ENCODE measurements around the gene ANKRD9.

Gene ANKRD9

DNA sequence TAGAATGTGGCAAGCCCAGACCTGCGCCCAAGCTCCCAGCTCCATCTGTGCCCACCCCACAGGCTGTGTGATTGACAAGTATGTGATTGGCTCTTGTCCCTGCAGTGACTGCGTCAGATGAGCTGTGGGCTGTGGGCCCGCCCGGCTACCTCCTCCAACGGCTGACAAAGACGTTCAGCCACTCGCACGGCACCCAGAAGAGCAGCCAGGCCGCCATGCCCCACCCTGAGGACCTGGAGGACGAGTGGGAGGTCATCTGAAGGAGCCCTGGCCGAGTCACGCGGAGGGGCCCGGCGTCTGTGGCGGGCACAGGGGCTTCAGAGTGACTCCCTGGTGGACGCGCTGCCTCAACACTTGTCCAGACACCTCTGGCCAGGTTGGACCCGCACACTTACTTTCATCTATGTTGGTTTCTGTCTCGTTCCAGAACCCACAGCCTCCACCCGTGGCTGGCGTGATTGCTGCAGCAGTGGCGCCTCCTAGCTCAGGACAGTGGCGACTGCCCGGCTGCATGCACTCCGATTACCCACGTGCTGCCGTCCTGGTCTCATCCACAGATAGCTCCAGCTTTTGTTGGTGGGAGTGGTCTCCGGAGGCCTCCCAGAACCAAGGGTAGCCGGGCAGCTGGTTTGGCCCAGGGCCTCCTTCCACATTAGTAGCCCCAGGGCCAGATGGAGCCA is 11.4 kb downstream of the ANKRD9 start:
- DNase-seq, result no peak

DNA sequence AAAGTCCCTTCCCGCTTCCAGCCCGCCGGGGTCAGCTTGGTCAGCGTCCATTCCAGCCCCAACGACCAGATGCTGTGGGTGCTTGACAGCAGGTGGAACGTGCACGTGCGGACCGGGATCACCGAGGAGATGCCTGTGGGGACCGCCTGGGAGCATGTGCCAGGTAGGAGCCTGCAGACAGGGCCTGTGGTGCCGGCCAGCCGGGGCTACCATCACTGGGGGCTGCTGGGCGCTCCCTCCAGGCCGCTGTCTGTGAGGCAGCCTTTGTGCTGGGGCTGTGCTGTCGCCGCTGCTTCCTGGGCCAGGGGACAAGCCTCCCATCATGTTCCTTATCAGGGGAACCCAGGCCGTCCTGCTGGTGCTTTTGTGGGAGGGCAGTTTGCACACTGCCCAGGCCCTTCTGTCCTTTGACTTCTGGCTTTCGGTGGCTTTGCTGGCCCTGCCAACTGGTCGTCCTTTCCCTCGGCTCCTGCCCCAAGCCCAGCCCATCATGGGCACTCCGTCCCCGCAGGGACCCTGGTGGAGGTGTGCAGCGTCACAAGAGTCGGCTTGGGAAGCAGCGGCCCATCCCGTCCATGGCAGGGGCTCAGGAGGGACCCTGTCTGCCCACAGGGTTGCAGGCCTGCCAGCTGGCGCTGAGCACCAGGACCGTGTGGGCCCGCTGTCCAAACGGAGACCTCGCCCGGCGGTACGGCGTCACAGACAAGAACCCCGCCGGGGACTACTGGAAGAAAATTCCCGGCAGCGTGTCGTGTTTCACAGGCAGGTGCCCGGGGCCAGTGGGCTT is 12.4 kb downstream of the ANKRD9 start:
- DNase-seq, result no peak

DNA sequence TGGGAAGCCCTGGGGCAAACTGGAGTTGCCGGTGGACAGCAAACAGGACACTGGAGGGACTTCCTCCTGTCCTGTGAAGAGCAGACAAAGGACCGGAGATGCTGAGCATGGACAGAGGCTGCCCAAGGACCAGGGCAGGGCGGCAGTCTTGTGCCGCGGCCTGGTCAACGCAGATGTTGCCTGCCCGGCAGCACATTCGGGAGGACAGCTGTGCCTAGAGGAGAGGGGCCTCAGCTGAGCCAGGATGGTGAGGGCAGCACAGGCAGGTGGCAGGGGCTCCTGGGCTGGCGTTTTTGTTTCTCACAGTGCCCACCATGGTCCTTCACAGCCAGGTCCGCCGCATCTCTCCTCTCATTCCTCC is 13.3 kb downstream of the ANKRD9 start:
- no peak for DNase-seq

DNA sequence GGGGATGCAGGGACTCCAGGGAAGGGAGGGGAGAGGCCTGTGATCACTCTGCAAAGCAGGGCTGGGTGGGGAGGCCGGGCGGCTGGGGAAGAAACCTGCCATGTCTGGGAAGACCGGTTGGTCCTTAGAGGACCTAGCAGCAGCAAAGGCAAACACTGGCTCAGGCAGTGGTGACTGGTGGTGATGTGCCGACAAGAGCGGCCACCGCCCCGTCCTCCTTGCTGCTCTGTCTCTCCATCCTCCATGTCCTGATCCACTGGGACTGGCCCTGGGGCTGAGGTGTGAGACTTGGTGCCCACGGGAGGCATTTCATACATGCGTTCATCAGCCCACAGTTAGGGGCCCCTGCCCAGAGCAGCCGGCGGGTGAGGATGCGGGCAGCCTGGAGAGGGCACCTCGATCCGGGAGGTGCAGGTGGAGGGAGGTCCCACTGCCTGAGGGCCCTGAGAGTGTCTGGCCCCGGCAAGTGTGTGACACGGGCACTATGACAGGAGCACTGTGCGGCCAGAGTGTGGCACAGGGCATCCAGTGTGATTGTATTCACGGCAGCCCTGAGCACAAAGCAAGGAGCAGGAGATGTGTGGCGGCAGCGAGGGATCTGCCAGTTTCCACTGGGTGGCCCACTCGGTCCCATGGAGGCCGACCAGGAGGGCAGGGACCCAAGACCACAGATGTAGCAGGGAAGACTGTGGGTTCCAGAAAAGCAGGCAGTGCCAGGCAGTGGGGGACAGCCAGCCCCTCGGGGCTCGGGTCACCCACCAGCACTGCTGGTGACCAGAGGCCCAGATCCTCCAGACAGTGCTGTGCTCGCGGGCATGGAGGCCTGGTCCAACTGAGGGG is 13.9 kb downstream of the ANKRD9 start:
- no peak for DNase-seq

DNA sequence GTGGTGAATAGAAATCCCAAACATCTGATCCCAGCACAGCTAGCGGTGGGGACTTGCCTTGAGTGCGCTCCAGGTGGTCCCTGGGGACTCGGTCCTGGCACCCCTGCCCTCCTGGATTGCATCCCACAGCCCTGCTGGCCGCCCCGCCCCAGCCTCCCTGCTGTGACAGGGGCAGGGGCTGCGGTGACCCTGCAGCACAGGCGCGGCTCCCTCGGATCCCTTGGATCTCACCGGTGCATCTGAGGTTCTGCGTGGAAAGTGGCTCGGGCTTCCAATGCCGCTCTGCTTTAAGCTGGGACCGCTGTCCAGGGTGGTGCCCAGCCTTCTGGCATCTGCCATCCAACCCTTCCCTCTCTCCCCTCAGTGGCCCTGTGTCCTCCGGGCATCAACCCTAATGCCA is 16.0 kb downstream of the ANKRD9 start:
- DNase-seq, result no peak

DNA sequence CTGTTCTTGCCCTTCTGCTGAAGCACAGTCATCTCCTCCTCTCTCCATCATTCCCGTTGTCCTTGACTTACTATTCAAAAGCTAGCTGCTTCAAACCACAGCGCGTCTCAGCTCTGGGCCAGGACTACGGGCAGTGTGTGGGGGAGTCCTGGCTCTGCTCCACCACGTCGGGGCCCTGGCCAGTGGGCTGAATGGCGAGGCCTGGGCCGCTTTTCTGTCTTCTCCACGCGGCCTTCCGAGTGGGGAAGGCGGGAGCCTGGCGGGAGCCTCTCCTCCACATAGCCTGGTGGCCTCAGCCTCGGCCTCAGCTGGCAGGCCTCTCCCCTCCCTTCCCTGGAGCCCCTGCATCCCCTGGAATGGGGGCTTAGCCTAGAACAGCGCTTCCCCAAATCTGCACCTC is 16.5 kb downstream of the ANKRD9 start:
- no peak for DNase-seq

DNA sequence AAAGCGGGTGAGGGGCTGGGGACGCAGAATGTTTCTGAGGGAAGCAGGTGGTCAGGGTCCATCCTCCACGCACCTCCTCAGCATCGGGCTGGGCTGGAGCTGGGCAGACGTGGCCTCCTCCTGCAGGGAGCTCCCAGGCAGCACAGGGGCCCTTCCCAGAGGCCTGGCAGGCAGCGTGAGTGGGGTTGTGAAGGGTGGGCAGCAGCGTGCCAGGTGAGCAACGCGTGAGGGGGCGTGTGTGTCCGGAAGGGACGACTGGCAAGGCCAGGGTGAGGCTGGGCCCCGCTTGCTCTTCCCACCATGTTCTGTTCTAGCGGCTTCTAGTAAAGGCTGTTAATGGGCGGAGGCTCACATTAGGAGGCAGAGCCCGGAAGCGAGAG is 17.1 kb downstream of the ANKRD9 start:
- no peak for DNase-seq

DNA sequence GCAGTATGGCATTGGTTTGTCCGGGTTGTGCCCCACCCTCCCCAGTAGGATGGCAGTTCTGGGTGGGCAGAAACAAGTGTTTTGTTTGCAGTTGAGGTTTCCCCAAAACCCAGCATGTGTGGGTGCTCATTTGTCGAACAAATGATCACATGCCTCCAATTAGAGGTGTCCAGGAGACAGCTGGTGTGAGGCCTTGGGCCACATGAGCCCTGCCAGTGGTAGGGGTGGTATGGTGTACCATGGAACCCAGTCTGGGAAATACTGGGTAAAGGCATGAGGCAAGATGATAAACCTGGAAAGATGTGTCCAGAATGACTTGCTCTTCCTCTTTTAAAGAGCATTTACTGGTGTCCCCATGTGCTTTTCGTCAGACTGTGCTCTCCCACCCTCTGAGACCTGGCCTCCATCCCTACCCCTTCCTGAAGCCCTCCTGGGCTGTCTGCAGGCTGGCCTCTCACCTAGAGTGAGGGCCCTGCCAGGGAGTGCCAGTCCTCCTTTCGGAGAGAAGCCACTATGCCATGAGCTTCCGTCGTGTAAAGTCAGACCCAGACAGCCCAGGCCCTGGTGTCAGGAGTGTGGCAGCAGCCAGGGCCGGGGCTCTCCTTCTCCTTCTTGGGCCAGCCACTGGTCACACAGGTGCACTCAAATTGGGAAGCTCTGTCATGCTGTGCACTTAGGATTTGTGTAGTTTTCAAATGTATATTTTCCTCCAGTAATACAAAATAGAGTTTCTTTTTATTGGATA is 17.6 kb downstream of the ANKRD9 start:
- no peak for DNase-seq

DNA sequence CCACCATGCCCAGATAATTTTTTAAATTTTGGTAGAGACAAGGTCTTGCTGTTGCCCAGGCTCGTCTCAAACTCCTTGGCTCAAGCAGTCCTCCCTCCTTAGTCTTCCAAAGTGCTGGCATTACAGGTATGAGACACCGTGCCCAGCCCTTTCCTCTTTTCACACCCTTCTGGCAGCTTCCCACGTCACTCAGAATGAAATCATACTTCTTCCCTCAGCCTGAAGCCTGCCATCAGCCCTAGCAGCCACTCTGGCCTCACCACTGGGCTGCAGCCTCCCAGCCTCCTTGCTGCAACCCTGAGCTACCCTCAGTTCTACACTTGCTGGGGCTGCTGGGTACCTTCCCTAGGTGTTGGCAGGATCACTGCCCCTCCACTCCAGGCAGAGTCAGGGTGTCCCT is 18.2 kb downstream of the ANKRD9 start:
- DNase-seq, result no peak

DNA sequence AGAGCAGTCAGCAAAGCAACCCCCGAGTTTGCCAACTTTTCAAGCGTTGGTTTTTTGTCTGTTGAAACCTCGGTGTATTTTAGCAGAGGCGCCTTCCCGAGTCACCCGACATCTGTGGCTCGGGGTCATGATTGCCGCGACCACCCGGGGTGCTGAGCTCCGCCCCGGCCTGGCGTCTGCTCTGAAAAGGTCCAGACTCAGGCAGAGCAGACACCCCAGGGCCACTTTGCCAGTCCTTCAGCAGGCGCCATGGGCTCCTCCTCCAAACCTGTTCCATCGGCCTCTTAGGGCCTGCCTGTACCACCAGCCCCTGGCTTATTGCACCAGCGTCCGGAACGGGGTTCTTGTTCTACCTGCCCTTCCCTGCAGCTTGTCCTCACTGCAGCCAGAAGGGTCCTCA is 19.1 kb downstream of the ANKRD9 start:
- no peak for DNase-seq

DNA sequence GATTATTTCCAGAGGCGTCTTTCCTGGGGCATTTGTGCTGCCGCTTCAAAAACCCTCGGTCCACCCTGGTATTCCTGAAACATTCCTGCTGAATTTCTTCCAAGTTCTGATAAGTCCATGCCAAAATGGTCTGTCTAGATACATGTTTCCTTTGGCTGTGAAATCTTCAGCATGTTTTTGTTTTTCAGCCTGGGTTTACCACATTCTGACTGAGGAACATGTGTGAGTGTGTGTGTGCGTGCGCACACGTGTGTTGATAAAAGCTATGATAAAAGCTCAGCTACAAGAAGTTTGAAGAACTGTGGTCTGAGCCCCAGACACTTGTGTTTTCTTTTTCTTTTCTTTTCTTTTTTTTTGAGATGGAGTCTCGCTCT is 22.4 kb downstream of the ANKRD9 start:
- no peak for DNase-seq

DNA sequence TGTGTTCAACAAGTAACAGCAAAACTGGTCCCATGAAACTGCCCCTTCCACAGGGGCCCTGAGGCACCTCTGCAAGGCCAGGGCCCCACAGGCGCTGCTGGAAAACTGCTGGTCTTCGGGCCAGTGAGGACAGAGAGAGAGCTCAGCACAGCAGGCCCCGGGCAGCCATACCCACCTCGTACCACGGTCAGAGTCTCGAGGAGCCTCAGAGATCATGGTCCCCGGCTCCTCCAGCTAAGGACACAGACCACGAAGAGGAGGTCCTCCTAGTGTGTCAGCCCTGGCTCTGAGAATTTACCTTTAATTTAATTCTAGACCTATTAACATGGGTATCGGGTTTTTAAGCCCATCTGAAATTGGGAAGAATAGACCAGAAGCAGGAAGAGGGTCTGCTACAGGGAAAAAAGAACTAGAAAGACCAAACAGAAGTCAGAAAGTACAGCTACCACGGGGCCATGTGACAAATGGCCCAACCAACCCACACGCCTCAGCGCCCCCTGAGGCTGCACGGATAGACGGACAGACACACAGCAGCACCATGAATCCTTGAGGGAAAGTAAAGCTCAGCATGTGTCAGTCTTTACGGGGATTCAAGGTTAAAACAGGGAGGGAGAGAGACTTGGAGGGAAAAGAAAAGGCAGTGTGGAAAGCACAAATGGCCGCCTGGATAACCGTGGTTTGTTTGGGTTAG is 22.9 kb downstream of the ANKRD9 start:
- no peak for DNase-seq

DNA sequence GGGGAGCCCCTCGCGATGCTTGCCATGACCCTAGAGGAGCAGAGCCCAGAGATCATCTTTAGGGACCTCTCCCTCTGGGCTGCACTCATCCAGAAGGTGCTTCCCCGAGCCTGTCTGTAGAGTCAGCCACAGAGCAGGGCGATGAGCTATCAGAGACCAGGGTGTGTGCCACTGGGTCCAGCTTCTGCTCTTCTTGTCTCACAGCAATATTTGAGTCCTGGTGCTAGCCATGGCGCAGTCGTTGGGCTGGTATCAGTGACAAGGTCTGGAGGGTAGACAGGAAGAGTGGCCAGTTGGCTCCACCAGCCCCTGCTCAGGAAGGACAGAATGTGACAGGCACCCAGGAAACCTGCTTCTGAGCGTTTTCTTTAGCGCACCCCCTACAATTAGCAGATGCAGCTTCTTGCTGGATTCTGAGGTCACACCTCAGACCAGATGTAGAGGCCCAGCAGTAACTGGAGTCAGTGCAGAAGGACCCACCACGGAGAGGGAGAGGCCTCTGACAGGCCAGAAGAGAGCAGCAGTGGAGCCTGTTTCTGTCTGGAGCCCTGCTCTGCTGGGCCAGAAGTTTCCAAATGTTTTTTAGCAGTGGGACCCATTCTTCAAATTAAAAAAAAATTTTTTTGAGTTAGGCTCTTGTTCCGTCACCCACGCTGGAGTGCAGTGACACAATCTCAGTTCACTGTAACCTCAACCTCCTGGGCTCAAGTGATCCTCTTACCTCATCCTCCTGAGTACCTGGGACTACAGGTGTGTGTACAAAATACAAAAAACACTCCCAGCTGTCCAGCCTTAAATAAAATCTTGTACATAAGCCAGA is 23.7 kb downstream of the ANKRD9 start:
- no peak for DNase-seq

DNA sequence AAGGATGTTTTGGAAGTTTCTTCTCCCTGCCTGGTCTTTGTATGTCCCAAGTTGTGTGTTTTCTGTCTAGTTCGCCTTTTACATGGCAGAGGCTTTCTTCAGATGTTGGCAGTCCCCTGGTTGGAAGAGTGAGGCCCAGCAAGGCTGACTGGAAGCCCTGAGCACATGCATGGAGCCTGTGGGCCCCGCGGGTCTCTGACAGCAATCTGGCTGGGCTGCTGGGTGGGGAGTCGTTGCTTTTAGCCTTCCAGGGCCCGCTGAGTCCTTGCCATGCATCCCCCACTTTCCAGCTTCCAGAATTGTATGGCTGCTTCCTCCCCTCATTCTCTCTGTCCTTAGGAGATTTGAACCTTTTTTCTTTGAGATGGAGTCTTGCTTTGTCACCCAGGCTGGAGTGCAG is 25.3 kb downstream of the ANKRD9 start:
- DNase-seq, result no peak

DNA sequence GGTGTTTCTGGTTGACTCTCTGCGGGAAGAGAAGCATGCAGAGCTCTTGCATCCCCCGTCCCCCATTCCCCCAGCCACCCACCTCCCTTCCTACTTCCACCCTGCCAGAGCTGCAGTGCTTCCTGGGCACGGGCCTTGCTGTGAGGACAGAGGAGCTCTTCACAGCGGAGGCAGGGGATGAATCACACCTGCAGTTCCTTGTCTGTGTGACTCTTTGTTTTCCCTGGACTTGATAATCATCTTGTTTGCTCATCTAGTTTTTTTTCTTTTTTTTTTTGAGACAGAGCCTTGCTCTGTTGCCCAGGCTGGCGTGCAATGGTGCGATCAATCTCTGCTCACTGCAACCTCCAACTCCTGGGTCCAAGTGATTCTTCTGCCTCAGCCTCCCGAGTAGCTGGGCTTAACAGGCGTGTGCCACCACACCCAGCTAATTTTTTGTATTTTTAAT is 27.8 kb downstream of the ANKRD9 start:
- DNase-seq, result no peak

DNA sequence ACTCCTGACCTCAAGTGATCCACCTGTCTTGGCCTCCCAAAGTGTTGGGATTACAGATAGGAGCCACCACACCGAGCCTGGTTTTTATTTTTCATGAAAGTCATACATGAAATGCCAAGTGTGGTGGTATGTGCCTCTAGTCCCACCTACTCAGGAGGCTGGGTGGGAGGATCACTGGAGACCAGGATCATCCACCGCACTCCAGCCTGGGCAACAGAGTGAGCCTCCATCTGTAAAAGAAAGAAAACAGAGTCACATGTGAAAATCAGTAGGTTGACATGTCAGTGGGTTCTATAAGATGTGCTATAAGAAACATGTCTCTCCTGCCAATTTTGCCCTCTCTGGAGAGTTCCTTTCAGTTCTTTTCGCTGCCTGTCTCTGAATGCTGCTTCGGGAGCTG is 28.2 kb downstream of the ANKRD9 start:
- no peak for DNase-seq

DNA sequence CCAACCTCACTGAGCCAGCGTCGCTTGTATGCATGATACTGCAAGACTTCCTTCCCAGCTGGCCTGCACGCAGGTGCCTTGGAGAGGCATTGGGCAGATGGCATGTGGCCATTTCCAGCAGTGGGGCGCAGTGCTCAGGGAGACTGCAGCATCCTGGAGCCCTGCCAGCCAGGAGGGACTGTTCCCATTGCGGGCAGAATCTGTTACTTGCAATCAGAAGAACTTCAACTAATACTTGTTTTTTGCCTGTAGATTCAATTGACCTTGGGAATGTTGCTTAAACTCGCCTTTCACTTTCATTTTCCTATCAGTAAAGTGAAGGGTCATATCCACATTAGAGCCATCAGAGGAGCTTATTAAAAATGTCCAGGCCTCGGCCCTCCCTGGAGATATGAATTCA is 29.8 kb downstream of the ANKRD9 start:
- peak; percentile 49 for DNase-seq

DNA sequence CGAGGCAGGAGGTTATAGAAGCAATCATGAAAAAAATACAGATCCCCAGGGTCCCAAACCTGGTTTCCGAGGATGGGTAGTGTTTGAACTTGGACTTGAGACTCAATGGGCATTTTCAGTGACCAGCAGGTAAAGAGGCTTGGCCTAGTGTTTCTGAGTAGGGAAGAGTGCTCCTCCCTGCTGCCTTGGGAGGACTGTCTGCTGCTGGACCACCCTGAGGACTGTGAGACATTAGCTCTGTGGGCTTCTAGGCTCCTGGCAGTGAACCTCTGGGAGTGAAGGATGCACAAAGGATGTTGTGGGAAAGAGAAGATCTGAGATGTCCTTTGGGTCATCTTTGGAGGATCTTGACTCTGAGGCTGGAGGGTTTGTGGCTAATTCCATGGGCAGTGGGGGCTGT is 30.5 kb downstream of the ANKRD9 start:
- no peak for DNase-seq

DNA sequence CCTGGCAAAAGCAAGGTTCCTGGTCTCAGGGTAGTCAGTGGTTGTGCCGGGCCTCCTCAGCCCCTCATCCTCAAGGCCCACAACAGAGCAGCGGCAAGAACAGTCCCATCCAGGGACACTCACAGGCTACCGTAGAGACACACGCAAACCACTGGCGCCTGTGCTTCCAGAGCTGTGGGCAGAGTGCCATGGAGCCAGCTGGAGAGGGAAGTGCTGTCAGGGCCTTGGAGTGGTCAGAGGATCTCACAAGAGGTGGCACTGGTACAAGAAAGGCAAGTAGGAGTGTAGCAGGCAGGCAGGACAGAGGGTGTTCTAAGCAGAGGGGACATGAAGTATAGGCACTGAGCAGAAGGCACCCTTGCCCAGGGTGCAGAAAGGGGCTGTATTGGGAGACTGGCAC is 34.6 kb downstream of the ANKRD9 start:
- peak; percentile 48 for DNase-seq

DNA sequence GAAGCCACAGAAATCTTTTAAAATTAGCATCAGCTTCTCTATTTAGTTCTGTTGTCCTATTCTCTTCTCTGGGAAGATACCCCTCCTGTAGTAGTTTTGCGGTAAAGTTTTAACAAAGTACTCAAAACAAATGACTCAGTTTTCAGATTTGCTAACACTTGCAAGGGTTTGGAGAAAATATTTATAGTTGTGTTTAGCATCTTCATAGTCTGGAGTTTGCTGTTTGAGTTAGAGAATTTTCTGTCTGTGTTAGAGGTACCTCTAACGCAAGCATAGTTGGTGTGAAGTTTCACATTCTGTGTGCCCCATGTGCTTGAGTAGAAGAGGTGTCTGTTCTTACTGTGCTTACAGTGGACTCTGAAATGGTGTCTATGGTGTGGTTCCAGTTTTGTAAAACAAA is 36.0 kb downstream of the ANKRD9 start:
- no peak for DNase-seq

DNA sequence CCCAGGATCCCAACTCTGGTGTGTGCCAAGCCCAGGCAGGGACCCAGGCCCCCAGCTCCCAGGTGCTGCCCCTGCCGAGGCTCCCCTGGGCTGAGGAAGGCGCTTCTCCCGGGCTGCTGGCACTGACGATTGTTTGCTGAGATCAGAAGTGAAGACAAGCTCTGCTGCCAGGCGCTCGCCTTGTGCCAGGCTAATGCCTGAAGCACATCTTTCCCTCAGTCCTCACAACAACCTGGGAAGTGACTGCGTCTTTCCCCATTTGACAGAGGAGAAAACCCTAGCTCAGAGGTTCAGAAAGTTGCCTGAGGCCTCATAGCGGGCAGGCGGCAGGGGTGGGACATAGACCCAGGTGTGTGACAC is 36.8 kb downstream of the ANKRD9 start:
- no peak for DNase-seq

All from NCI-H2029 (cell line).